Measurements from ENCODE around the gene TMEM242. TPM values are rescaled to one million over a fixed set of nuclear protein-coding genes. Genes with fewer than 3 reads are reported as not detected.

Gene TMEM242
- total RNA-seq, 2 experiments from 2014 or later, result 4.7 to 7.7 TPM

DNA sequence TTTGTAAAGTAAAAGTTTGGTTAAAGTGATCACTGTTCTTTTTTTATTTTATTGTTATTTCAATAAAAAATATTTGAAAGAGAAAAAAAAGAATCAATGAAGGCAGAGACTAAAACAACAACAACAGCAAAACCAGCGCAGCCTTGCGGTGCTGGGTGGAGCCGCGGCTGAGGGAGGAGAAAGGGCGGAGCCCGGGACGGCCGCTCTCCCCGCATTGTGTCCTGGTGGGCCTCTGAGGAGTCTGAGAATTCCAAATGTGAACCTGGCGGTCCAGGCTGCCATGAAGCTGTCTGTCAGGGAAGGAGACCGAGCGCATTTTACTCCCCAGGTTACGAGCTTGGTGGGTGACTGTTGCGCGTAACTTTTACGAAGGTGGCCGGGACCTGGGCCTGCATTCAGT is 43.2 kb downstream of the TMEM242 start:
- no peaks in the 10 kb centered on the region for H3K27me3 Mint-ChIP-seq

DNA sequence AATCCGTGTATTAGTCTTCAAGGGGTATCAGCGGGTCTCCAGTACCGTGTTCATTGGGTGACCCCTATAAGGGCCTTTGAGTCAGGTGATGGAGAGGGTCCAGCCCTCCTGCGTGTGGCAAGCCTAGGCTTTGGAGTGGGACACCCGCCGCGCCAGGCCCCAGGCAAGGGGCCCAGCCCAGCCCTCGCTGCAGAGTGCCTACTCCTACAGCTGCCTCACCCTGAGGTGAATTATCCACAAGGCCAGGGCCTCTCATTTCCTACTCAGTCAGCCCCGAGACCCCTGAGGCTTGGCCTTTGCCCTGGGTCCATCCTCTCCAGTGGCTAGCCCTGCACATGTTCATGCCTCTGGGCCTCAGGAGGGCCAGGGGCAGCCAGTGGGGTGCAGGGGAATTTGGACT is 45.1 kb downstream of the TMEM242 start:
- intact Hi-C loops (cut with DNase I, micrococcal nuclease), result loop anchor here in 1 of 2 experiments (10.0 kb wide), 1 partner anchor 723 kb away; no protein-coding TSS in a partner anchor
- DNase-seq, result no peak
- H3K36me3 Mint-ChIP-seq (ENCODE audit: low read depth), result no peaks in the 10 kb centered on the region
- peaks cover 13% of the 10 kb centered on the region for H3K4me1 Mint-ChIP-seq
- ChIA-PET POLR2A (no interaction called here), CTCF (interaction anchor here (0.8 to 1.1 kb wide), 2 partner anchors 42 to 50 kb away, joined by 3 to 5 read pairs; no protein-coding TSS in a partner anchor)
- H3K4me3 Mint-ChIP-seq, result no peak overlapping the region
- no peaks in the 10 kb centered on the region for H3K27me3 Mint-ChIP-seq
- H3K27ac Mint-ChIP-seq, result no peak overlapping the region
- no peaks in the 10 kb centered on the region for H3K9me3 Mint-ChIP-seq (ENCODE audit: low read depth)
- no peak for ATAC-seq

More for the DNA sequence above, 43.2 kb downstream of the TMEM242 start:
- POLR2A ChIA-PET, result no interaction called here
- CTCF ChIA-PET, result no interaction called here
- H3K9me3 Mint-ChIP-seq (ENCODE audit: low read depth), result no peaks in the 10 kb centered on the region
- ATAC-seq, result no peak
- no peak for DNase-seq
- intact Hi-C loops (cut with DNase I, micrococcal nuclease), result no loop called here
- H3K27ac Mint-ChIP-seq, result no peak overlapping the region
- H3K36me3 Mint-ChIP-seq (ENCODE audit: low read depth), result no peaks in the 10 kb centered on the region
- no peak overlapping the region for H3K4me3 Mint-ChIP-seq
- peaks cover 4% of the 10 kb centered on the region for H3K4me1 Mint-ChIP-seq

DNA sequence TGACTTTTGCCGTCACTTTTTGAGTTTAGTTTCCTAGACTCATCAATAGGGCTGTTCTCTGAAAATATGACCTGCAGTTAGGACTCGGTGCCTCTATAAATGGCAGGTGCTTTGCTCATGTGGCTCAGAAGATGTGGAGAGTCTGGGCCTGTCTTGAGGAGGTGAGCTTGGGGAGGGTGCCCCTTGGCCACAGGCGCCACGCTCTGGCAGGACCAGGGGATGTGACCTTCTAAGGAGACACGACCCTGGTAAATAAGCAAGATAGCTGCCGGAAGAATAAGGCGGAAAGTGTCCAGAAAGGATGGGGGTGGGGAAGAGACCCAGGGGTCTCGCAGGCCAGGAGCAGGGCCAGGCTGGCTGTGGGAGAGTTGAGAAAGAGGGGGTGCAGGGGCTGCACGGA is 46.6 kb downstream of the TMEM242 start:
- Mint-ChIP-seq H3K4me1 (peaks cover 9% of the 10 kb centered on the region), H3K9me3 (ENCODE audit: low read depth) (no peaks in the 10 kb centered on the region), H3K27ac (no peak overlapping the region), H3K36me3 (ENCODE audit: low read depth) (no peaks in the 10 kb centered on the region), H3K4me3 (no peak overlapping the region), H3K27me3 (no peaks in the 10 kb centered on the region)
- ATAC-seq, result no peak
- ChIA-PET POLR2A (no interaction called here), CTCF (interaction anchor here (0.9 kb wide), 1 partner anchor 11 kb away, joined by 3 read pairs; no protein-coding TSS in a partner anchor)
- no peak for DNase-seq
- intact Hi-C loops (cut with DNase I, micrococcal nuclease), result loop anchor here in 1 of 2 experiments (10.0 kb wide), 1 partner anchor 722 kb away; no protein-coding TSS in a partner anchor

DNA sequence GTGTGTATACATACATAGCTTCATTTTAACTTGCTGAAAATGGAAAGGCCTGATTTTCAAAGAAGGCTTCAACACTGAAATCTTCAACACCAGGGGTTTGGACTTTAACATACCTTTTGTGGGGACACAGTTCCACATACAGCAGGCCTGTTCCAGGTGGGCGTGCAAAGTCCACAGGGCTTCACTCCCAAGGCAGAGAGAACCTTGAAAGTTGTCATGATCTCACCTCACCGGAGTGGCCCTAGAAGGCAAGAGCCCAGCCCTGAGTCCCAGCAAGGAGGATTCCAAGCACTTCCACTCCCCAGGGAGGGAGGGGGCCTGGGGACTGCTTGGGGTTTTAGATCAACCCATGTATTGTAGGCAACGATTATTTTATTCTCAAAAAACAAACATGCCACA is 47.2 kb downstream of the TMEM242 start:
- DNase-seq (no peak), ATAC-seq (no peak)
- intact Hi-C loops (cut with DNase I, micrococcal nuclease), result loop anchor here in 1 of 2 experiments (10.0 kb wide), 1 partner anchor 721 kb away; no protein-coding TSS in a partner anchor
- Mint-ChIP-seq H3K9me3 (ENCODE audit: low read depth) (no peaks in the 10 kb centered on the region), H3K36me3 (ENCODE audit: low read depth) (no peaks in the 10 kb centered on the region), H3K4me3 (no peak overlapping the region), H3K4me1 (peaks cover 9% of the 10 kb centered on the region), H3K27ac (no peak overlapping the region), H3K27me3 (no peaks in the 10 kb centered on the region)
- POLR2A ChIA-PET, result no interaction called here
- CTCF ChIA-PET, result interaction anchor here (0.6 to 2.7 kb wide), 5 partner anchors 8 to 101 kb away, joined by 3 to 15 read pairs (median 5); no protein-coding TSS in a partner anchor

DNA sequence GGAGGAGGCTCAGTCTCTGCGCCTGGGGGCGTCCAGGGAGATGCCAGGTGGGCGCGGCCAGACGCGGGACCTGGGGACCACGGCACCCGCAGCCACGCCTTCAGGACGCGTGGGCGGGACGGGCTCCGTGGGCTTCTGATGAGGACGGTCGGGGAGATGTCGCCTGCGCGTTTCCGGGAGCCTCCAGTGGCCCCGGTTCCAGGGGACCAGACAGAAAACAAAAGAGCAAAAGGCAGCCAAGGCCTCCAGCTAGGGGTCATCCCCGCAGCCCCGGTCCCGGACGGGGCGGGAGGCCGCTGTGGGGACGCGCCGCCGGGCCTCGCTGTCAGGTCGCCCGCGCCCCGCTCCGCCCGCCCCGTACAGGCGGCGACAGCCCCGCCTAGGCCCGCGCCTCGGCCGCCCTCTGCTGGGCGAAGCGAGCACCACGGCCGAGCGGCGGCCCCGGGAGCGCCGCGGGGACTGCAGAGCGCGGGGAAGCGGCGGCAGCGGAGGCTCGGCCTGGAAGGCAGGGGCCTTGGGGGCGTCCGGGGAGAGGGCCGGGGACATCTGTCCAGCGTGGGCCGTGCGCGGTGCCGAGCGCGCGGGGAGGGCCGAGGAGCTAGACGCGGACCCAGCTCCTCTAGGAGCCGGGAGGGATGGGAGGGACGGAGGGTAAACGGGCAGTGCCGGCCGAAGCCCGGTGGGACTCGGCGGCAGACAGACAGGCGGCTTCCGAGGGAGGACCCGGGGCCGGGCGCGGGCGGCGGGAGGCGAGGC is 48.7 kb downstream of the TMEM242 start:
- H3K4me3 Mint-ChIP-seq, result peak overlapping the region; percentile 73
- intact Hi-C loops (cut with DNase I, micrococcal nuclease), result loop anchor here (1.0 to 10.0 kb wide), 9 partner anchors 37 to 720 kb away; partner anchors contain the start of gene ARID1B (in 1 of the 2)
- peak; percentile 89 for DNase-seq
- peaks cover 8% of the 10 kb centered on the region for H3K9me3 Mint-ChIP-seq (ENCODE audit: low read depth)
- no peaks in the 10 kb centered on the region for H3K27me3 Mint-ChIP-seq
- peak overlapping the region; percentile 83 for H3K27ac Mint-ChIP-seq
- peak; percentile 93 for ATAC-seq
- H3K4me1 Mint-ChIP-seq, result peaks cover 9% of the 10 kb centered on the region
- ChIA-PET POLR2A (no interaction called here), CTCF (interaction anchor here (0.5 to 2.7 kb wide), 12 partner anchors 9 to 679 kb away, joined by 3 to 15 read pairs (median 4); no protein-coding TSS in a partner anchor)
- H3K36me3 Mint-ChIP-seq (ENCODE audit: low read depth), result no peaks in the 10 kb centered on the region

- POLR2A ChIA-PET, result interaction anchor here (0.7 kb wide), 1 partner anchor 710 kb away, joined by 4 read pairs; no protein-coding TSS in a partner anchor
- Mint-ChIP-seq H3K36me3 (ENCODE audit: low read depth) (no peaks in the 10 kb centered on the region), H3K4me3 (peak overlapping the region; percentile 73), H3K9me3 (ENCODE audit: low read depth) (peaks cover 8% of the 10 kb centered on the region), H3K4me1 (peaks cover 9% of the 10 kb centered on the region), H3K27ac (peak overlapping the region; percentile 83), H3K27me3 (no peaks in the 10 kb centered on the region)
- intact Hi-C loops (cut with DNase I, micrococcal nuclease), result loop anchor here (1.0 to 10.0 kb wide), 10 partner anchors 37 to 719 kb away; partner anchors contain the start of gene ARID1B (in 1 of the 2)
- peak; percentile 57 for ATAC-seq
- DNase-seq, result peak; percentile 78
- CTCF ChIA-PET, result interaction anchor here (0.5 to 2.7 kb wide), 10 partner anchors 9 to 680 kb away, joined by 3 to 15 read pairs (median 3); no protein-coding TSS in a partner anchor
Observed at GRCh38 chr6:157273756-157274470, 49.4 kb downstream of the TMEM242 start.

DNA sequence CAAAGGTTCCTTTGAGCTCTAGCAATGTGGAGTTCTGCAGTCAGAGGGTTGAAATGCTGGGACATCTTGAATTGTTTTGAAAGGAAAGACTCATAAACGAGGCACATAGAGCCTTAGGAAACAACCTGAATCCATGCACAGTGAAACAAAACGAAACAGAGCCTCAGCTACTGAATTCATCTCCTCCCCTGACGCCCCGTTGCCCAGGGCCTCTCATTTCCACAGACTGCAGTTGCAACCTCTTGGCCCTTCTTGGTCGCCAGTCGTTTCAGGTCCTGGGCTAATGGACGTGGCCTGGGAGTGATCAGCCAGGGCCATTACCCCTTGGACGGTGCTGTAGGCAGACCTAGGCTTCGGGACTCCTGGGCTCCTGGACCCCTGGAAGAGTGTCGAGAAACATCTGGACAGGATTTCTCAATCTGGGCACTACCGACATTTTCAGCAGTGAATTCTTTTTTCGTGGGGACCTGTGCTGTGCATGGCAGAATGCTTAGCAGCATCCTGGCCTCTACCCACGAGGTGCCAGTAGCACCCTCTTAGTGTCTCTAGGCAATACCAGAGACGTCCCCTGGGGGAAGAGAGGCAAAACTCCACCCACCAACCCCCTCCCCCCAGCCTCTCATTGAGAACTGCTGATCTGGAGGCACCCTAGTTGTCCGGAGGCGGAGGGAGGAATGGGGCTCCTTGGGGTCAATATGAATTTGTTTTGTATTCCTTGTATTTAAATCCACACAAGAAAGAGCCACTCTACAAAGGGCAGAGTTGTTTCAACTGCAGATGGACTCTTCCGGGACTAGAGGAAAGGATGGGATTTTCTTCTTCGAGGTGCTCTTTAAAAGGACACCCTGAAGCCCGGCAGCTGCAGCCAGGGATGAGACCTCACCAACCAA is 50.2 kb downstream of the TMEM242 start:
- no peaks in the 10 kb centered on the region for H3K27me3 Mint-ChIP-seq
- H3K4me3 Mint-ChIP-seq, result peak overlapping the region; percentile 24
- ATAC-seq (peak; percentile 30), DNase-seq (peak; percentile 56)
- intact Hi-C loops (cut with DNase I, micrococcal nuclease), result loop anchor here in 1 of 2 experiments (2.0 to 10.0 kb wide), 4 partner anchors 36 to 718 kb away; no protein-coding TSS in a partner anchor
- peaks cover 9% of the 10 kb centered on the region for H3K4me1 Mint-ChIP-seq
- ChIA-PET CTCF (interaction anchor here (0.8 to 2.7 kb wide), 3 partner anchors 37 to 88 kb away, joined by 3 to 15 read pairs (median 11); no protein-coding TSS in a partner anchor), POLR2A (interaction anchor here (0.7 kb wide), 1 partner anchor 709 kb away, joined by 4 read pairs; no protein-coding TSS in a partner anchor)
- H3K27ac Mint-ChIP-seq, result no peak overlapping the region
- H3K9me3 Mint-ChIP-seq (ENCODE audit: low read depth), result peaks cover 8% of the 10 kb centered on the region
- H3K36me3 Mint-ChIP-seq (ENCODE audit: low read depth), result no peaks in the 10 kb centered on the region

DNA sequence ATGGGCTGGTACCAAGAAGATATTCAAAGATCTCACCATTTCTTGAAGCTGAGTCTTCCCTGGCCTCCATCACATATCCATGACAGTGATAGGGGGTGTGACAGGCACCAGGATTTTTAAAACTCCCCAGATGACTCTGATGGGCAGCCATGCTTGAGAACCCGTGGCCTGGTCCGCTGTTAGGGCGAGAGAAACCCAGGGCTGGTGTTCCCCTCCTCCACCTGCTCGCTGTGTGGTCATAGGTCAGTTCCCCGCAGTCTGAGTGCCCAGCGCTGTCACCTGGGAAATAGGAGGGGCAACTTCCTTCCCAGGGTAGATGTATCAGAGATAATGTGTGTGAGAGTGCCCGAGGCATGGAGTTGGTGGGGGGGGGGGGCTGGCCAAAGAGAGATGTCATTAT is 50.9 kb downstream of the TMEM242 start:
- Mint-ChIP-seq H3K27me3 (no peaks in the 10 kb centered on the region), H3K27ac (no peak overlapping the region), H3K9me3 (ENCODE audit: low read depth) (peaks cover 8% of the 10 kb centered on the region), H3K4me1 (peaks cover 9% of the 10 kb centered on the region), H3K4me3 (no peak overlapping the region), H3K36me3 (ENCODE audit: low read depth) (no peaks in the 10 kb centered on the region)
- ChIA-PET POLR2A (no interaction called here), CTCF (interaction anchor here (2.7 kb wide), 1 partner anchor 37 kb away, joined by 11 read pairs; no protein-coding TSS in a partner anchor)
- ATAC-seq (no peak), DNase-seq (no peak)
- intact Hi-C loops (cut with DNase I, micrococcal nuclease), result loop anchor here in 1 of 2 experiments (2.0 to 10.0 kb wide), 4 partner anchors 35 to 718 kb away; no protein-coding TSS in a partner anchor

GRCh38 chr6:157271911-157272310 is 51.4 kb downstream of the TMEM242 start:
- ATAC-seq (no peak), DNase-seq (no peak)
- H3K27ac Mint-ChIP-seq, result no peak overlapping the region
- intact Hi-C loops (cut with DNase I, micrococcal nuclease), result loop anchor here in 1 of 2 experiments (2.0 to 10.0 kb wide), 4 partner anchors 35 to 717 kb away; no protein-coding TSS in a partner anchor
- CTCF ChIA-PET, result interaction anchor here (2.7 kb wide), 1 partner anchor 36 kb away, joined by 11 read pairs; no protein-coding TSS in a partner anchor
- H3K4me3 Mint-ChIP-seq, result no peak overlapping the region
- peaks cover 8% of the 10 kb centered on the region for H3K9me3 Mint-ChIP-seq (ENCODE audit: low read depth)
- no peaks in the 10 kb centered on the region for H3K27me3 Mint-ChIP-seq
- H3K4me1 Mint-ChIP-seq, result peaks cover 9% of the 10 kb centered on the region
- POLR2A ChIA-PET, result no interaction called here
- no peaks in the 10 kb centered on the region for H3K36me3 Mint-ChIP-seq (ENCODE audit: low read depth)

DNA sequence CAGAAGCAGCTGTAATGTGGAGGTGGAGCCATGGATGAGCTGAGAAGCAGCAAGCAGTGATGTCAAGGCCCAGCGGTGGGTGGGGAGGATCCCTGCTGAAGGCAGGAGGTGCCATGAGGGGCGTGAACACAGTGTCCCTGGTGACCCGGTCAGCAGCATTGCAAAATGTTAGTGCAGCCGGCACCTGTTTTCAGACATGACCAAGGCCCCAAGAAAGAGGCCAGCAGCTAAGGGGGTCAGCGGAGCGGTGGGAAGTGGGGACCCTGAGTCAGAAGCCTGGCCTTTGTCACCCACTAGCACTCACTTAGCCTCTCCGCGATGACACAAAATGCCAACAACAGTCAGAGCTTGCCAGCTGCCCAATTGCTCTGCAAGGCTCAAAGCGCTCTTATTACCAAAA is 51.9 kb downstream of the TMEM242 start:
- Mint-ChIP-seq H3K36me3 (ENCODE audit: low read depth) (no peaks in the 10 kb centered on the region), H3K4me1 (peaks cover 9% of the 10 kb centered on the region), H3K27ac (no peak overlapping the region), H3K27me3 (no peaks in the 10 kb centered on the region), H3K4me3 (no peak overlapping the region), H3K9me3 (ENCODE audit: low read depth) (peaks cover 8% of the 10 kb centered on the region)
- DNase-seq, result no peak
- ATAC-seq, result no peak
- ChIA-PET CTCF (interaction anchor here (0.6 to 2.7 kb wide), 2 partner anchors 18 to 36 kb away, joined by 3 to 11 read pairs; no protein-coding TSS in a partner anchor), POLR2A (no interaction called here)
- intact Hi-C loops (cut with DNase I, micrococcal nuclease), result loop anchor here in 1 of 2 experiments (5.0 to 10.0 kb wide), 3 partner anchors 34 to 717 kb away; no protein-coding TSS in a partner anchor

Measured in activated CD4-positive, alpha-beta T cell treated with anti-CD3 and anti-CD28 coated beads for 36 hours (primary cell).